ENCODE data around the gene SOCS6. TPM values are rescaled to one million over a fixed set of nuclear protein-coding genes. Genes with fewer than 3 reads are reported as not detected.

The SOCS6 gene
- total and polyA plus RNA-seq, 2 of the 13 experiments (the other 11 are each of a cell fraction or from before 2014, with no cell fraction given) = 18.6 to 38.3 TPM

DNA sequence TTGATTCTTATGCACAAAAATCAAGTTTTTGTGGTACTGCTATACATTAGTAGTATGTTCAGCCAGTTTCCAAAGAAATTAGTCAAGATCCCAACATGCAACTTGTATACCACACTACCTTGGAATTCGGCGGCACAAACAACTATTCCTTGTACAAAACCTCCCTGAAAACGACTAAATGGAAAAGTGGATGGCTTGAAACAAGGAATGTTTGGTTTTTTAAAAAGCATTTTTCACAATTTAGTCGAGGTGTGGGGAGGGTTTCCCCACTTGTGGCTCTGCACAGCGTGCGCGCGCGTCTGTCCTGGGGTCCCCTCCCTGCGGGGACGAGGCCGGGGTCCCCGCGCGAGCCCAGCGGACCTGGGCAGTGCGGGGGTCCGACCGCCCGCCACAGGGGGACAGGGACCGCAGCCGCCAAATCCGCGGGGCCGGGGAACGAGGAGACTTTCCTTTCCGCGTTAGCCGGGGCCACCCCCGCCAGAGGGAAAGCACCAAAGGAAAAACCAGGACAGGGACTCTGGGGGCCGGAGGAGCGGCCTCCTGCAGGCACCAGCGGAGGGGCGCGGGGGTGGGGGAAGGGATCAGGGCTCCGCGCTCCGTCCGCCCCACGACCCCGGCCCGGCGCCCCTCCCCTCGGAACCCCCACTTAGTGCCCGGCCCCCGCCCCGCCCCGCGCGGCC is 534 bp upstream of the SOCS6 start (continued):
- TF ChIP-seq, protein P1, sequence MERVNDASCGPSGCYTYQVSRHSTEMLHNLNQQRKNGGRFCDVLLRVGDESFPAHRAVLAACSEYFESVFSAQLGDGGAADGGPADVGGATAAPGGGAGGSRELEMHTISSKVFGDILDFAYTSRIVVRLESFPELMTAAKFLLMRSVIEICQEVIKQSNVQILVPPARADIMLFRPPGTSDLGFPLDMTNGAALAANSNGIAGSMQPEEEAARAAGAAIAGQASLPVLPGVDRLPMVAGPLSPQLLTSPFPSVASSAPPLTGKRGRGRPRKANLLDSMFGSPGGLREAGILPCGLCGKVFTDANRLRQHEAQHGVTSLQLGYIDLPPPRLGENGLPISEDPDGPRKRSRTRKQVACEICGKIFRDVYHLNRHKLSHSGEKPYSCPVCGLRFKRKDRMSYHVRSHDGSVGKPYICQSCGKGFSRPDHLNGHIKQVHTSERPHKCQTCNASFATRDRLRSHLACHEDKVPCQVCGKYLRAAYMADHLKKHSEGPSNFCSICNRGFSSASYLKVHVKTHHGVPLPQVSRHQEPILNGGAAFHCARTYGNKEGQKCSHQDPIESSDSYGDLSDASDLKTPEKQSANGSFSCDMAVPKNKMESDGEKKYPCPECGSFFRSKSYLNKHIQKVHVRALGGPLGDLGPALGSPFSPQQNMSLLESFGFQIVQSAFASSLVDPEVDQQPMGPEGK (CRISPR knock-in tag; IDR thresholded peaks at IDR 0.05) = peak; percentile 49; the same call in 1 of the 2 replicates
- TF ChIP-seq, protein P2, sequence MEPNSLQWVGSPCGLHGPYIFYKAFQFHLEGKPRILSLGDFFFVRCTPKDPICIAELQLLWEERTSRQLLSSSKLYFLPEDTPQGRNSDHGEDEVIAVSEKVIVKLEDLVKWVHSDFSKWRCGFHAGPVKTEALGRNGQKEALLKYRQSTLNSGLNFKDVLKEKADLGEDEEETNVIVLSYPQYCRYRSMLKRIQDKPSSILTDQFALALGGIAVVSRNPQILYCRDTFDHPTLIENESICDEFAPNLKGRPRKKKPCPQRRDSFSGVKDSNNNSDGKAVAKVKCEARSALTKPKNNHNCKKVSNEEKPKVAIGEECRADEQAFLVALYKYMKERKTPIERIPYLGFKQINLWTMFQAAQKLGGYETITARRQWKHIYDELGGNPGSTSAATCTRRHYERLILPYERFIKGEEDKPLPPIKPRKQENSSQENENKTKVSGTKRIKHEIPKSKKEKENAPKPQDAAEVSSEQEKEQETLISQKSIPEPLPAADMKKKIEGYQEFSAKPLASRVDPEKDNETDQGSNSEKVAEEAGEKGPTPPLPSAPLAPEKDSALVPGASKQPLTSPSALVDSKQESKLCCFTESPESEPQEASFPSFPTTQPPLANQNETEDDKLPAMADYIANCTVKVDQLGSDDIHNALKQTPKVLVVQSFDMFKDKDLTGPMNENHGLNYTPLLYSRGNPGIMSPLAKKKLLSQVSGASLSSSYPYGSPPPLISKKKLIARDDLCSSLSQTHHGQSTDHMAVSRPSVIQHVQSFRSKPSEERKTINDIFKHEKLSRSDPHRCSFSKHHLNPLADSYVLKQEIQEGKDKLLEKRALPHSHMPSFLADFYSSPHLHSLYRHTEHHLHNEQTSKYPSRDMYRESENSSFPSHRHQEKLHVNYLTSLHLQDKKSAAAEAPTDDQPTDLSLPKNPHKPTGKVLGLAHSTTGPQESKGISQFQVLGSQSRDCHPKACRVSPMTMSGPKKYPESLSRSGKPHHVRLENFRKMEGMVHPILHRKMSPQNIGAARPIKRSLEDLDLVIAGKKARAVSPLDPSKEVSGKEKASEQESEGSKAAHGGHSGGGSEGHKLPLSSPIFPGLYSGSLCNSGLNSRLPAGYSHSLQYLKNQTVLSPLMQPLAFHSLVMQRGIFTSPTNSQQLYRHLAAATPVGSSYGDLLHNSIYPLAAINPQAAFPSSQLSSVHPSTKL (CRISPR knock-in tag; IDR thresholded peaks at IDR 0.05) = no peak; the same call in 1 of the 2 replicates
- TF ChIP-seq ZNF547 (CRISPR knock-in tag; IDR thresholded peaks at IDR 0.05) = 0 out of 2 replicates have a peak, but pooled peaks have one; percentile 28
- no peak for TF ChIP-seq ZNF883 (CRISPR knock-in tag; IDR thresholded peaks at IDR 0.05; ENCODE audit: not compliant biosample characterization)
- peak; percentile 53 for TF ChIP-seq XRCC5 (optimal IDR thresholded peaks at IDR 0.05; ENCODE audit: low read length)
- TF ChIP-seq ZNF441 (CRISPR knock-in tag; IDR thresholded peaks at IDR 0.05; ENCODE audit: borderline replicate concordance) = no peak
- no peak for TF ChIP-seq REXO4 (CRISPR knock-in tag; IDR thresholded peaks at IDR 0.05; ENCODE audit: borderline replicate concordance)
- no peak for TF ChIP-seq SMC3 (IDR thresholded peaks at IDR 0.05; ENCODE audit: low read length)
- TF ChIP-seq, protein P3, sequence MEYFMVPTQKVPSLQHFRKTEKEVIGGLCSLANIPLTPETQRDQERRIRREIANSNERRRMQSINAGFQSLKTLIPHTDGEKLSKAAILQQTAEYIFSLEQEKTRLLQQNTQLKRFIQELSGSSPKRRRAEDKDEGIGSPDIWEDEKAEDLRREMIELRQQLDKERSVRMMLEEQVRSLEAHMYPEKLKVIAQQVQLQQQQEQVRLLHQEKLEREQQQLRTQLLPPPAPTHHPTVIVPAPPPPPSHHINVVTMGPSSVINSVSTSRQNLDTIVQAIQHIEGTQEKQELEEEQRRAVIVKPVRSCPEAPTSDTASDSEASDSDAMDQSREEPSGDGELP (IDR thresholded peaks at IDR 0.05; ENCODE audit: borderline replicate concordance, low read depth) = no peak
- 0 out of 2 replicates have a peak, but pooled peaks have one; percentile 40 for TF ChIP-seq ZNF160 (CRISPR knock-in tag; IDR thresholded peaks at IDR 0.05)
- TF ChIP-seq, protein P4, sequence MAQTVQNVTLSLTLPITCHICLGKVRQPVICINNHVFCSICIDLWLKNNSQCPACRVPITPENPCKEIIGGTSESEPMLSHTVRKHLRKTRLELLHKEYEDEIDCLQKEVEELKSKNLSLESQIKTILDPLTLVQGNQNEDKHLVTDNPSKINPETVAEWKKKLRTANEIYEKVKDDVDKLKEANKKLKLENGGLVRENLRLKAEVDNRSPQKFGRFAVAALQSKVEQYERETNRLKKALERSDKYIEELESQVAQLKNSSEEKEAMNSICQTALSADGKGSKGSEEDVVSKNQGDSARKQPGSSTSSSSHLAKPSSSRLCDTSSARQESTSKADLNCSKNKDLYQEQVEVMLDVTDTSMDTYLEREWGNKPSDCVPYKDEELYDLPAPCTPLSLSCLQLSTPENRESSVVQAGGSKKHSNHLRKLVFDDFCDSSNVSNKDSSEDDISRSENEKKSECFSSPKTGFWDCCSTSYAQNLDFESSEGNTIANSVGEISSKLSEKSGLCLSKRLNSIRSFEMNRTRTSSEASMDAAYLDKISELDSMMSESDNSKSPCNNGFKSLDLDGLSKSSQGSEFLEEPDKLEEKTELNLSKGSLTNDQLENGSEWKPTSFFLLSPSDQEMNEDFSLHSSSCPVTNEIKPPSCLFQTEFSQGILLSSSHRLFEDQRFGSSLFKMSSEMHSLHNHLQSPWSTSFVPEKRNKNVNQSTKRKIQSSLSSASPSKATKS (CRISPR knock-in tag; IDR thresholded peaks at IDR 0.05) = no peak
- TF ChIP-seq RARG (CRISPR knock-in tag; IDR thresholded peaks at IDR 0.05; ENCODE audit: low read depth) = no peak
- TF ChIP-seq ZMYM4 (CRISPR knock-in tag; IDR thresholded peaks at IDR 0.05) = no peak
- no peak for TF ChIP-seq DNMT1 (CRISPR knock-in tag; IDR thresholded peaks at IDR 0.05)
- no peak for TF ChIP-seq RORA (CRISPR knock-in tag; IDR thresholded peaks at IDR 0.05)
- TF ChIP-seq ZMYM2 (CRISPR knock-in tag; IDR thresholded peaks at IDR 0.05) = no peak
- peak; percentile 45 for TF ChIP-seq PHF8 (CRISPR knock-in tag; IDR thresholded peaks at IDR 0.05)
- TF ChIP-seq ZMYM3 (CRISPR knock-in tag; IDR thresholded peaks at IDR 0.05) = no peak
- TF ChIP-seq ZNF709 (CRISPR knock-in tag; IDR thresholded peaks at IDR 0.05) = peak; percentile 28; the same call in 1 of the 2 replicates
- TF ChIP-seq GATA4 (IDR thresholded peaks at IDR 0.05; ENCODE audit: borderline replicate concordance, low read depth) = no peak

Data from HepG2 (cell line).